SK-N-SH (cell line): ENCODE results near the gene SLC2A9.

Experiments used
- CHD2 ChIP-seq: fragments of 150-350 bp; IDR thresholded peaks from 2 replicates; pipeline ENCODE4 v1.6.1; 2018; ENCODE audit warnings: low read length; ENCODE audit not compliant: partially characterized antibody
- EP300 ChIP-seq, 2 experiments: IDR thresholded peaks; 2 replicates each; pipeline versions ENCODE4 v1.4.0 to v1.6.1; 2012; ENCODE audit warnings: borderline replicate concordance in 1 of 2, low read depth in 1 of 2, low read length in 1 of 2
- FOXM1 ChIP-seq: IDR thresholded peaks from 2 replicates; pipeline ENCODE4 v1.4.0; 2012; ENCODE audit warnings: low read depth, mild to moderate bottlenecking
- GABPA ChIP-seq: IDR thresholded peaks from 2 replicates; pipeline ENCODE4 v1.4.0; 2012; ENCODE audit warnings: low read depth, mild to moderate bottlenecking
- MAX ChIP-seq: IDR thresholded peaks from 2 replicates; pipeline ENCODE4 v1.4.0; 2012; ENCODE audit warnings: low read depth
- MEF2A ChIP-seq: IDR thresholded peaks from 2 replicates; pipeline ENCODE4 v1.4.0; 2012; ENCODE audit warnings: low read depth, borderline replicate concordance
- POLR2AphosphoS5 ChIP-seq: IDR thresholded peaks from 2 replicates; pipeline ENCODE4 v1.6.1; 2012; ENCODE audit warnings: low read depth, low read length
- RFX5 ChIP-seq: IDR thresholded peaks from 2 replicates; pipeline ENCODE4 v1.6.1; 2012; ENCODE audit warnings: mild to moderate bottlenecking, improper control_type of control experiment, low read length
- TAF1 ChIP-seq: IDR thresholded peaks from 2 replicates; pipeline ENCODE4 v1.6.1; 2012; ENCODE audit warnings: low read depth, mild to moderate bottlenecking, low read length, moderate library complexity, borderline replicate concordance
- TF ChIP-seq, protein P1 (sequence below): fragments of 200-600 bp; sonication (generic); IDR thresholded peaks from 2 replicates; pipeline ENCODE4 v1.6.1; 2017; ENCODE audit warnings: antibody characterized with exemption, mild to moderate bottlenecking, moderate library complexity

GRCh38 chr4:10066670-10067651 is 45.7 kb upstream of the SLC2A9 start:
- TF ChIP-seq, protein P1, sequence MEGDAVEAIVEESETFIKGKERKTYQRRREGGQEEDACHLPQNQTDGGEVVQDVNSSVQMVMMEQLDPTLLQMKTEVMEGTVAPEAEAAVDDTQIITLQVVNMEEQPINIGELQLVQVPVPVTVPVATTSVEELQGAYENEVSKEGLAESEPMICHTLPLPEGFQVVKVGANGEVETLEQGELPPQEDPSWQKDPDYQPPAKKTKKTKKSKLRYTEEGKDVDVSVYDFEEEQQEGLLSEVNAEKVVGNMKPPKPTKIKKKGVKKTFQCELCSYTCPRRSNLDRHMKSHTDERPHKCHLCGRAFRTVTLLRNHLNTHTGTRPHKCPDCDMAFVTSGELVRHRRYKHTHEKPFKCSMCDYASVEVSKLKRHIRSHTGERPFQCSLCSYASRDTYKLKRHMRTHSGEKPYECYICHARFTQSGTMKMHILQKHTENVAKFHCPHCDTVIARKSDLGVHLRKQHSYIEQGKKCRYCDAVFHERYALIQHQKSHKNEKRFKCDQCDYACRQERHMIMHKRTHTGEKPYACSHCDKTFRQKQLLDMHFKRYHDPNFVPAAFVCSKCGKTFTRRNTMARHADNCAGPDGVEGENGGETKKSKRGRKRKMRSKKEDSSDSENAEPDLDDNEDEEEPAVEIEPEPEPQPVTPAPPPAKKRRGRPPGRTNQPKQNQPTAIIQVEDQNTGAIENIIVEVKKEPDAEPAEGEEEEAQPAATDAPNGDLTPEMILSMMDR, result no peak
- no peak for TF ChIP-seq GABPA
- no peak for TF ChIP-seq CHD2
- TF ChIP-seq EP300 (IDR thresholded peaks at IDR 0.05; ENCODE audit: borderline replicate concordance in 1 of 2, low read depth in 1 of 2, low read length in 1 of 2), result no peak
- TF ChIP-seq FOXM1, result no peak
- no peak for TF ChIP-seq MAX
- no peak for TF ChIP-seq POLR2AphosphoS5
- no peak for TF ChIP-seq RFX5
- no peak for TF ChIP-seq MEF2A
- TF ChIP-seq TAF1, result no peak
